ENCODE results near the gene CDIP1. TPM values are rescaled to one million over a fixed set of nuclear protein-coding genes. Genes with fewer than 3 reads are reported as not detected.
"Not testable (repeated sequence)": the region's sequence is repeated elsewhere in the genome, so short reads cannot be mapped to it uniquely, and the experiment has no call there.

Gene CDIP1
- total RNA-seq = 53.3 TPM
- long read RNA-seq, transcript CDIP1-209 (6 exons, 2,062 nt) = major isoform, 9 of 57 reads
- long read RNA-seq, partial matches to known transcripts = 13 of 57 reads
- long read RNA-seq, other reads (novel, unspliced or antisense) = 30 of 57 reads

DNA sequence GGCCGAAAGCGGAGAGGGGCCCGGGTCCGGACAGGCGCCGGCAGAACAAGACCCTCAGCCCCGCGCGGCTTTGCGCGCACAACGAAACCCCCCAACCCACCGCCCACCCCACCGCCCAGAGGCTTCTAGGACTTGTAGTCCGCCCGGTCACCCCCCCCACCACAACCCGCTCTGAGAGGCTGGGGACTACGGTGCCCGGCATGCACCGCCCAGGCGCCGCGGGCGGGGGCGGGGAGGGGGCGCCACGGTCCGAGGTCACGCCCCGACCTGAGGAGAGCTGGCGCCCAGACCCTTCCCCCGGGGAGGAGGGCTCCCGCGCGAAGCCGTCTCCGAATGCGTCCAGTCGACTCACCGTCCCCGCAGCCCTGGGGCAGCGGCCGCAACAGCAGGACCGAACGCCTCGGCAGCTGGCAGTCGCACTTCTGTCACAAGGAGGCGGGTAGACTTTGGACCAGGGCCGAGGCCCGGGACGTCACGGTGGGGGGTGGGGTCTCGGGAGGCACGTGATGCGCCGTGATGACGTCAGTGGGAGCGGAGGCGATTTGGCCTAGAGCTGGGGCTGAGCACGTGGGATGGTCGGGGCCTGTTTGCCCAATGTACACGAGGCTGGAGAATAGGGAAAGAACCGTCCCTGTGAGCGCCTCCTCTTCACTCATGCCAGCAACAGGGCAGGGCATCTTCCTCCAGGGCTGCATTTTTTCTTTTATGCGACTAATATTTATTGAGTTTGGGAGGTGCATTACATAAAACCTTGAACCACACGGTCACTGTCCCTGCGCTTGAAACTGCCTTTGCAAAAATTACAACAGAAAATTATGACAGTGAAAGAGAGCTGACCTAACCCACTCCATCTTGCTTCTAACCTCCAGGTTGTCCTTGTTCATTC, at the start of gene CDIP1:
CDIP1 (minus strand) TSS at position 424 of the 886 bp plus-strand sequence. CDS start 24,643 bp downstream, outside the sequence.
- peak; percentile 96 for ATAC-seq
- intact Hi-C loops (cut with micrococcal nuclease) = no loop called here
- peak; percentile 98 for DNase-seq

GRCh38 chr16:4586291-4586690, 47.7 kb upstream of the CDIP1 start:
- DNase-seq (no peak), ATAC-seq (no peak)
- intact Hi-C loops (cut with micrococcal nuclease) = no loop called here

- DNase-seq = no peak
- intact Hi-C loops (cut with micrococcal nuclease) = no loop called here
- ATAC-seq = no peak
Measured at GRCh38 chr16:4583906-4584305, 45.3 kb upstream of the CDIP1 start.

DNA sequence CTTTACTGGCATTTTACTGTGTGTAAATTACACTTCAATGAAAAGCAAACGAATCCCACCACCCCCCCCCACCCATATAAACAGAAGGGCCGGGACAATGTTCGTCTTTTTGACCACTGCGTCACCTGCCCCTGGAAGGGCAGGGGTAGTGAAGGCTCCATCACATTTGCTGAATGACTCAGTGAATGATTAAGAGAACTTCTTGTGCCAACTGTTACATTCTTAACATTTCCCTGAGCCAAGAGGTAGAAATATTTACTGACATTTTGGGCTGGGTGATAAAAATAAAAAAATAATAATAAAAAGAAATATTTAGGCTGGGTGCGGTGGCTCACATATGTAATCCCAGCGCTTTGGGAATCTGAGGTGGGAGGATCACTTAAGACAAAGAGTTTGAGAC, 41.7 kb upstream of the CDIP1 start:
- intact Hi-C loops (cut with micrococcal nuclease) = no loop called here
- DNase-seq = no peak
- no peak for ATAC-seq

GRCh38 chr16:4578961-4579530, 40.5 kb upstream of the CDIP1 start:
- ATAC-seq (no peak), DNase-seq (no peak)
- intact Hi-C loops (cut with micrococcal nuclease) = no loop called here

DNA sequence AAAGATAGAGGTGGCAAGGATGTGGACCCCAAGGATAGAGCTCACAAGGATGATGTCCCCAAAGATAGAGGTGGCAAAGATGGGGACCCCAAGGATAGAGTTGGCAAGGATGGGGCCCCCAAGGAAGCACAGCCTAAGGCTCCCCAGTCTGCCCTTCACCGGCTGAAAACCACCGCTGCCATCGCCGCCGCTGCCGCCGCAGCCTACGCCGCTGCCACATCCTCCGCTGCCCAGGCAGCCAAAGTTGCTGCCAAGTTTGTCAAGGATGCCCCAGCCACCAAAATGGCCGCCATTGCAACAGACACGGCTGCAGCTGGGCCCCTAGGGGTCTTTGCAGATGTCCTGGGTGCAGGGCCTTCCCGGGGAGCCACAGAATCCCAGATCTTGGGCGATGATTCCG, 37.4 kb upstream of the CDIP1 start:
- intact Hi-C loops (cut with micrococcal nuclease) = no loop called here
- no peak for DNase-seq
- ATAC-seq = no peak

- intact Hi-C loops (cut with micrococcal nuclease) = no loop called here
- ATAC-seq (no peak), DNase-seq (no peak)
Measured at GRCh38 chr16:4574919-4575705, 36.5 kb upstream of the CDIP1 start.

- intact Hi-C loops (cut with micrococcal nuclease); DNase-seq; ATAC-seq: not testable (repeated sequence)
Measured at GRCh38 chr16:4573926-4574325, 35.4 kb upstream of the CDIP1 start.

DNA sequence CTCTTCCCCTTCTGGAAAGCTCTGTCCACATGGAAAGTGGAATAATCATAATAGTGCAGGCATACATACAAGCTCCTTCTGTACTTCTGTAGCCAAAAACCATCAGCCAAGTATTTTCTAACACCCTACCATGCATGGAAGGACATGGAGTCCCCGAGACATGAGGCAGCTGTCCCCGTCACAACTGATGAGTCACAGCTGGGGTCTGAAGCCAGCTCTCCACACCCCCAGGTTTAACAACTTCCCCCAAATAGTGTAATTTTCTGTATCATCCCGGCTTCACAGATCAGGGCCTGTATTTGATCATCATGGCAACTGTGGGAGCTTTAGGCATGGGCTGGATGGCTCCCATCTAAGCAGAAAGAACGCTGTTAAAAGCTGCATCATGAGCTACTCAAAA, 34.1 kb upstream of the CDIP1 start:
- DNase-seq (peak; percentile 48), ATAC-seq (peak; percentile 85)
- intact Hi-C loops (cut with micrococcal nuclease) = no loop called here

GRCh38 chr16:4570688-4571321, 32.2 kb upstream of the CDIP1 start:
- intact Hi-C loops (cut with micrococcal nuclease) = no loop called here
- ATAC-seq (no peak), DNase-seq (no peak)

- intact Hi-C loops (cut with micrococcal nuclease) = no loop called here
- ATAC-seq (no peak), DNase-seq (no peak)
Measured at GRCh38 chr16:4570086-4570485, 31.5 kb upstream of the CDIP1 start.

- no peak for DNase-seq
- intact Hi-C loops (cut with micrococcal nuclease) = no loop called here
- no peak for ATAC-seq
Measured at GRCh38 chr16:4566144-4566543, 27.6 kb upstream of the CDIP1 start.

DNA sequence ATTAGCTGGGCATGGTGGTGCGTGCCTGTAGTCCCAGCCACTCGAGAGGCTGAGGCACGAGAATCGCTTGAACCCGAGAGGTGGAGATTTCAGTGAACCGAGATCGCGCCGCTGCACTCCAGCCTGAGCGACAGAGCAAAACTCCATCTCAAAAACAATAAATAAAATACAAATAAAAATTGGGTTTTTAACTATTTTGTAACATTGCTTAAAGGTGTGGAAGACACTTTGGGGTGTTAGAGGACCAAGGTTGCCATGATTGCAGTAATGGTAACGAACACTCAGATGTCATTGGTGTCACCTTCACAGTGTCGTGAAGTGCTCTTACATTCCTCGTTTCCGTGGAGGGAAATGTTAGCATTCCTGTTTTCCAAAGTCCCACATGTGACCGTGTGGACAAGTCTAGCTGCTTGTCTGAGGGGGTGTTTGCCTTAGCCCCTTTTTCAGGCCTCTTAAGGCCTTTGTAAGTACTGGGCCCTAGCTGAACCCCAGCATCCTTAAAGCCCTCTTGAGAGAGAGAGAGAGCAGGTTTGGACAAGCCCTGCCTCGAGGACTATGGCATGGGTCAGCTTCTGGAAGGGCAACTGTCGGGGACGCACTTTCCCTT, 26.2 kb upstream of the CDIP1 start:
- ATAC-seq = no peak

GRCh38 chr16:4561596-4561995, 23.0 kb upstream of the CDIP1 start:
- no peak for DNase-seq
- no peak for ATAC-seq
- intact Hi-C loops (cut with micrococcal nuclease) = no loop called here

More for the DNA sequence above, 26.2 kb upstream of the CDIP1 start:
- intact Hi-C loops (cut with micrococcal nuclease) = no loop called here
- no peak for DNase-seq

- ATAC-seq = no peak
Measured at GRCh38 chr16:4557973-4558372, 19.4 kb upstream of the CDIP1 start.

GRCh38 chr16:4556580-4556979, 18.0 kb upstream of the CDIP1 start:
- DNase-seq (no peak), ATAC-seq (no peak)
- intact Hi-C loops (cut with micrococcal nuclease) = loop anchor here (10.0 kb wide), 1 partner anchor 52 kb away; no protein-coding TSS in a partner anchor

More at GRCh38 chr16:4557973-4558372, 19.4 kb upstream of the CDIP1 start:
- intact Hi-C loops (cut with micrococcal nuclease) = loop anchor here (10.0 kb wide), 1 partner anchor 53 kb away; no protein-coding TSS in a partner anchor
- no peak for DNase-seq

GRCh38 chr16:4556112-4556511, 17.5 kb upstream of the CDIP1 start, which contains the start of gene C16orf96:
TSS of gene C16orf96 (plus strand) at chr16:4556340. CDS start at chr16:4556490, 150 bp downstream.
- ATAC-seq (no peak), DNase-seq (no peak)
- intact Hi-C loops (cut with micrococcal nuclease) = loop anchor here (10.0 kb wide), 1 partner anchor 51 kb away; no protein-coding TSS in a partner anchor

DNA sequence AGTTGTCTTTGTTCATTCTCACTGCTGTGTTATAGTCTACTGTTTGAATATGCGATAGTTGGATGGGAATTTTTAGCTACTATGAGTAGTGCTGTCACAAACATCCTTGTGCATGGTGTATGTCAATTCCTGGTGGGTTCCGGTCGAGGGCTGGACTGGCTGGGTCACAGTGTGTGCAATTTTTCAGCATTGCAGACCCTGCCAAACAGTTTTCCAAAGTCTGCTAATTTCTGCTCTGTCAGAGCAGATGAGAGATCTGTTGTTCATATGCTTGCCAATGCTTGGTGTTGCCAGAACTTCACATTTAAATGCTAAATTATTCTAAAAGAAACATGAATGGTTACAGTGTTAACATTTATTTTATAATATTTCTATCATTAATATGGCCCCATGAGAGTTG, 14.0 kb upstream of the CDIP1 start:
- intact Hi-C loops (cut with micrococcal nuclease) = loop anchor here (10.0 kb wide), 1 partner anchor 48 kb away; no protein-coding TSS in a partner anchor
- no peak for ATAC-seq
- DNase-seq = no peak
